Measurements from ENCODE around the gene MYH10.

GRCh38 chr17:8455665-8456209, 174.8 kb downstream of the MYH10 start:
- TF ChIP-seq EZH2 (IDR thresholded peaks at IDR 0.05): no peak
- TF ChIP-seq POLR2AphosphoS5 (IDR thresholded peaks at IDR 0.05; ENCODE audit: borderline replicate concordance, low read depth, low read length): no peak
